ENCODE measurements around the gene NBEAL2.
"Not testable (repeated sequence)": the region's sequence is repeated elsewhere in the genome, so short reads cannot be mapped to it uniquely, and the experiment has no call there.

DNA sequence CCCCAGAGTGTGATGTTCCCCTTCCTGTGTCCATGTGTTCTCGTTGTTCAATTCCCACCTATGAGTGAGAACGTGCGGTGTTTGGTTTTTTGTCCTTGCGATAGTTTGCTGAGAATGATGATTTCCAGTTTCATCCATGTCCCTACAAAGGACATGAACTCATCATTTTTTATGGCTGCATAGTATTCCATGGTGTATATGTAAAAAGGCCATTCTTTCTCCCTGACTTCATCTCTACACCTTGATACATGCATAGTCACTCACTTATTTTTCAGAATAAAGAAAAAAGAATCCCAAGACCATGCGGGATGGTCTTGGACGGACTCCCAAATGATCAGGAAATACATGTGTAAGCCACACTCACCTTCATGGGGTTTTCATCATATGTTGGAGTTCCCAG is 57.8 kb downstream of the NBEAL2 start:
- TF ChIP-seq CTCF (IDR thresholded peaks at IDR 0.05 in 2 of 3, conservative IDR thresholded peaks at IDR 0.05 in 1 of 3; ENCODE audit: control insufficient read depth in 2 of 3, extremely low read depth in 1 of 3, insufficient read depth in 1 of 3, low read depth in 3 of 3, low read length in 3 of 3); EP300 (IDR thresholded peaks at IDR 0.05; ENCODE audit: borderline replicate concordance in 1 of 2, control insufficient read depth in 1 of 2, low read depth in 2 of 2, low read length in 2 of 2); ZNF217 (IDR thresholded peaks at IDR 0.05); ZSCAN29 (IDR thresholded peaks at IDR 0.05); SREBF2 (IDR thresholded peaks at IDR 0.05; ENCODE audit: low read length); GABPA (IDR thresholded peaks at IDR 0.05; ENCODE audit: low read depth); YY1 (IDR thresholded peaks at IDR 0.05; ENCODE audit: low read depth, low read length); EGR1 (IDR thresholded peaks at IDR 0.05; ENCODE audit: borderline replicate concordance in 1 of 2, low read depth in 2 of 2, low read length in 2 of 2): not testable (repeated sequence)
- TF ChIP-seq, protein P1, sequence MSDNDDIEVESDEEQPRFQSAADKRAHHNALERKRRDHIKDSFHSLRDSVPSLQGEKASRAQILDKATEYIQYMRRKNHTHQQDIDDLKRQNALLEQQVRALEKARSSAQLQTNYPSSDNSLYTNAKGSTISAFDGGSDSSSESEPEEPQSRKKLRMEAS (IDR thresholded peaks at IDR 0.05; ENCODE audit: low read depth, low read length), result not testable (repeated sequence)

All from GM12878 (cell line).